Cerebellar cortex (tissue), 1 donor: Measurements from ENCODE around the gene ACAD8.
"Not testable (repeated sequence)": the region's sequence is repeated elsewhere in the genome, so short reads cannot be mapped to it uniquely, and the experiment has no call there.

ENCODE experiments used
- DNase-seq: peaks from one replicate; pipeline ENCODE4 v3.0.0-alpha.2; 2015; ENCODE audit warnings: low spot score

The ACAD8 gene

DNA sequence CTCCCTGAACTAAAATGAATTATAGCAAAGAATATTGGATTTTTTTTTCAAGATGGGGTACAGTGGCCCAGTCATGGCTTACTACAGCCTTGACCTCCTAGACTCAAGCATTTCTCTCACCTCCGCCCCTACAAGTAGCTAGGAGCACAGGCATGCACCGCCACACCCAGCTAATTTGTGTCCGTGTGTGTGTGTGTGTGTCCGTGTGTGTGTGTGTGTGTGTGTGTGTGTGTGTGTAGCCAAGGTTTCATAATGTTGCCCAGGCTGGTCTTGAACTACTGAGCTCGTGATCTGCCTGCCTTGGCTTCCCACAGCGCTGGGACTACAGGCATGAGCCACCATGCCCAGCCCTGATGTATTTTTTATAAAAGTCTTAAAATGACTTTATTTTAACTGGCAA lies 12.8 kb upstream of the ACAD8 start:
- DNase-seq = no peak

DNA sequence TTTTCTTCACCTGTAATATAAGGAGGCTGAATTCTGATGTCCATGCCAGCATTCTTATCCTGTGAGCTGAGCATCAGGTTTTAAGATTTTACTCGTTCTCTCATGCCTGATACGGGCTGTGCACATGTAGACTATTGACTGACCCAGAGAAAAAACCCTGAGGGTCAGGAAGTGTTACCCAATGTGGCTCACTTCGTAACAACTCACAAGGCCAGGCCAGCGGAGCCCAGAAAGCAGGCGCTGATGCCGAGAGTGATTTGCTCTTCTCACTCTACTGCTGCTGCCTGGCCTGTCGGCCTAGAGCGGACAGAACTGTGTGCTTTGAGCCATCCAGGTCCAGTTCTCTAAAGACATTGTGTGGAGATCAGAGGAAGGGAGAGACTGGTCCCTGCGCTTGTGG lies 11.0 kb upstream of the ACAD8 start:
- DNase-seq = no peak

GRCh38 chr11:134243913-134244312 lies 9.5 kb upstream of the ACAD8 start:
- DNase-seq = no peak

- DNase-seq = peak; percentile 18
These were observed 8.8 kb upstream of the ACAD8 start for GRCh38 chr11:134244593-134244992.

DNA sequence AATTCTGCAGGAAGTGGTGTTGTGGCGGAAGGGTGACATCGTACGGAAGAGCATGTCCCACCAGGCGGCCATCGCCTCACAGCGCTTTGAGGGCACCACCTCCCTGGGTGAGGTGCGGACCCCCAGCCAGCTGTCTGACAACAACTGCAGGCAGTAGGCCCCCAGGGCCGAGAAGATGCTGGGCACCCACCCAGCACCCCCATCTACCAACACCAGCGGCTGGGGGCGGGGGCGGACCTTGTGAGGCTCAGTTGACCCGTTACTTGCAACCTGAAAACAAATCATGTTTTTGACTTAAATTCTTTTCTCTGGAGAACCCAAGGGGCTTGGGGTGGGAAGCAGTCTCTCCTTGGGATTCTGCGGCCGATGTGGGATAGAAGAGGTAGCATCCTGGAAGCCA lies 7.9 kb upstream of the ACAD8 start:
- DNase-seq = no peak

DNA sequence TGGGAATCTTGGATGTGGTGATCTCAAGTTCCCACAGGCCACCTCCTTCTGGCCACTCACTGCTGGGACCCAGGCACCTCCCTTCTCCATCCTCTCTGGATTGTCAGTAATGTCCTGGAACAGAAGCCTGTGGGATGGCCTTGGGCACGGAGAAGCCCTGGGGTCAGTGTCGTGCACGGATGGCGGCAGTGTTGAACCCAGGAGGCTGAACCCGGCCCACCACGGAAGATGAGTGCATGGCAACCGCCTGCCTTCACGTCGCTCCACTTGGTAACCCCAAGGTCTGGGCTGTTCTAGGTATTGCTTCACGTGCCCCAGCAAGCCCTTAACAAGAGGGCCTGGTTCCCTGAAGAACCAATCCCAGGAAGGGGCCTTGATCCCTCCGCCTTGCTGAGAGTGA lies 7.3 kb upstream of the ACAD8 start:
- no peak for DNase-seq

- no peak for DNase-seq
These were observed 6.7 kb upstream of the ACAD8 start for GRCh38 chr11:134246678-134247077.

DNA sequence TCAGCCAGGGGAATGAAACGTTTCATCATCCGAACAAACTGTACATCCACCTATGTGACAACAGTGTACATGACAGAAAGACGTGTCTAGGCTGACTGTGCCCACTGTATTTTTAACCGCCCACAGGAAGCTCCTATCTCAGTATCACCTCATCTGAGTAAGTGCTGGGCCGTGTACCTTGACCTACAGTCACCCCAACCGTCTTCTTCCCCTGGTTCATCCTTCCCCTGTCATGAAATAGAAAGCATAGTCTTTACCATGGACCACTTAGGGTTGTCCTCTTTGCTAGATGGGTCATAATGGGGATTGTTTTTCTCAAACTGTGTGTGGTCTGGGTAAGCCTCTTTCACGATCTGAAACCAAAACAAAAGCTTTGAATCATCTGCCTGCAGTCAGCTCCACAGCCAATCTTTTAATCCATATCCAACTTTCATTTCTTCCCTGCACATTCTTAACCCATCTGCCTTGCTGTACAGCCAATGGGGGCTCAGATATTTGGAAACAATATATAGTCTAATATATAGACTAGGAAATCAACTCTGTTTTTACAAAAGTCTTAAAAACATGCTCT lies 4.4 kb upstream of the ACAD8 start:
- no peak for DNase-seq

- no peak for DNase-seq
These were observed 3.1 kb upstream of the ACAD8 start for GRCh38 chr11:134250246-134250645.

DNA sequence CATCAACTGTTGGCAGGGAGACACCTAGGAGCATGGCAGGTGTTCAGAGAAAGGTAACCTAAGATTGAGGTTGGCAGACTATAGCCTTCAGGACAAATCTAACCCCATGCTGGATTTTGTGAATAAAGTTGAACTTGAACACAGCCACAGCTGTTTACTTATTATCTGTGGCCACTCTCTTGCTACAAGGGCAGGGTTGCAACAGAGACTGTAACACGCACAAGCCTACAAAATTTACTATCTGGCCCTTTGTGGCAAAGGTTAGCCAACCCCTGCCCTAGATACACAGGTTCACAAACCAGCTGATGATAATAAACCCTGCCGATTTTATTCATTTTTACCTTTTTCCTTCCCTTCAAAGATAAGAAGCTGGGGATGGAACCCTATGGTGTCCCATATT lies 2.7 kb upstream of the ACAD8 start:
- DNase-seq = no peak

- peak; percentile 18 for DNase-seq
These were observed 801 bp upstream of the ACAD8 start for GRCh38 chr11:134252346-134253187.

GRCh38 chr11:134254433-134255183 lies 1.2 kb downstream of the ACAD8 start:
- DNase-seq = no peak

DNA sequence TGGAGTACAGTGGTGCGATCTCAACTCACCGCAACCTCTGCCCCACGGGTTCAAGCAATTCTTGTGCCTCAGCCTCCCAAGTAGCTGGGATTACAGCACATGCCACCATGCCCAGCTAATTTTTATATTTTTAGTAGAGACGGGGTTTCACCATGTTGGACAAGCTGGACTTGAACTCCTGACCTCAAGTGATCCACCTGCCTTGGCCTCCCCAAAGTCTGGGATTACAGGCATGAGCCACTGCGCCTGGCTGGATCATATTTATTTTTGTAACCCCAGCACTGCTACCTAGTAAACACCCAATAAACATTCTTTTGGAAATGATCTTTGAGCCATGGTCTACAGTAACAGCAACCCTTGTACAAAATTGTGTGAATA lies 1.8 kb downstream of the ACAD8 start:
- not testable (repeated sequence) for DNase-seq

DNA sequence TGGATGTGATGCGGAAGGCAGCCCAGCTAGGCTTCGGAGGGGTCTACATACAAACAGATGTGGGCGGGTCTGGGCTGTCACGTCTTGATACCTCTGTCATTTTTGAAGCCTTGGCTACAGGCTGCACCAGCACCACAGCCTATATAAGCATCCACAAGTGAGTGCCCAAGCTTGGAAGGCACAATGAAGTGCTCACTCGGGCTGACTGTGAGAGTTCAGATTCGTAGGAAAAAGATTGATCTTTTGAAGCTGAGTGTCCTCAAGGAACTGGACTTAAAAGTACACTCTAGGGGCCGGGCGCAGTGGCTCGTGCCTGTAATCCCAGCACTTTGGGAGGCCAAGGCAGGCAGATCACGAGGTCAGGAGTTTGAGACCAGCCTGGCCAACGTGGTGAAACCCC lies 3.7 kb downstream of the ACAD8 start:
- no peak for DNase-seq

- no peak for DNase-seq
These were observed 5.2 kb downstream of the ACAD8 start for GRCh38 chr11:134258577-134258976.

DNA sequence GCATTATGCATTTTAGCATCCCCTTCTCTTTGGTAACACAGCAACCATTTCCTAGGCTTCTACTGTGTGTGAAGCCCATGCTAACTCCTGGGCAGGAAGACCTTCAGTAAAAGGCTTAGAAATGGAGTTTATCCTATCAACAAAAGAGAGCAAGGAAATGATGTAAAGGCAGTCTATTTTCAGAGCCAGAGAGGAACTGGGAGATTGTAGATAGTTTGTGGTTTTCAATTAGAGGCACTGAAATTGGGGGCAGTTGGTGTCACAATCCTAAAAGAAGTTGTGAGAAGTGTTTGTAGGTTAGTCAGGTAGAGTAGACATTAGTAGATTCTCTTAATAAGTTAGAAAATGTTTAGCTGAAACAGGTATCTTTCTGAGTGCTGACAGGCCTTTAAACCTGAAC lies 7.1 kb downstream of the ACAD8 start:
- no peak for DNase-seq

DNA sequence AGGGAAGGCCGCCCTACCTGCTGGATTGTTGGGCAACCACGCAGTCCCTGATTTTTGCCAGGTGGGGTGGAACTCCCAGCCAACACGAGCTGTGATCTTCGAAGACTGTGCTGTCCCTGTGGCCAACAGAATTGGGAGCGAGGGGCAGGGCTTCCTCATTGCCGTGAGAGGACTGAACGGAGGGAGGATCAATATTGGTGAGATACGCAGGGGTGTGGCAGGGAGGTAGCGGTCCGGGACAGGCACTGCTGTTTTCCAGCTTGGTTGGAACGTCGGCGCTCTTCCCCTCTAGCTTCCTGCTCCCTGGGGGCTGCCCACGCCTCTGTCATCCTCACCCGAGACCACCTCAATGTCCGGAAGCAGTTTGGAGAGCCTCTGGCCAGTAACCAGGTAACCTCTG lies 7.6 kb downstream of the ACAD8 start:
- no peak for DNase-seq

DNA sequence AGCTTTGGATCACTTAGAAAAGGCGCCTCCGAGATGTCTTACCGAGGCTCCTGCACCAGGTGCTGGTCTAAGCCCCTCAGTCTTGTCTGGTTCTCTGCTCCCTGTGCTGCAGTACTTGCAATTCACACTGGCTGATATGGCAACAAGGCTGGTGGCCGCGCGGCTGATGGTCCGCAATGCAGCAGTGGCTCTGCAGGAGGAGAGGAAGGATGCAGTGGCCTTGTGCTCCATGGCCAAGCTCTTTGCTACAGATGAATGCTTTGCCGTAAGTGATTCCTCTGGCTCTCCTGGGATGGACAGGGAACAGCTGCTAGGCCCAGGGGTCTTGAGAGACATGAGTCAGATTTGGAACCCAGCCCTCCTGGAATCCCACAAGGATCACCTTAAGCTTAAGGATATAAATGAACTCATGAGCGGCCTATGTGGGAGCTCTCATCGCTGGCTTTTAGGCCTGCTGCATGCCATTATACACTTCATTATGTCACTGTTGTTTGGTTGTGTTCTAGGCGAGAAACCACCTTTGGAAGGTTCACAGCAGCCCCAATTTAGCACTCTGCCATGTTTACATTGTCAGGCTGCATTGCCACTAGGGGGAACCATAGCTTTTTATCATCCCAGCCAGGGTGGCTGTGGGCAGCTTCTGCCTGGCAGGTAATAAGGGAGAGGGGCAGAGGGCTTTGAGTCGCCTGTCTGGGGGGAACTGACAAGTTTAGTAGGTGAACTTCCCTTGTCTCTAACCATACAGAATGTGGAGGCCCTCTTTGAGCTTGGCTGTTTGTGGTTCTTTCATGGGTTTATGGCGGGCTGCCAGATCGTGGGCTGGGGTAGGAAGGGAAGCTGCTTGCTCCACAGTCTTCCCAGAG lies 8.5 kb downstream of the ACAD8 start:
- DNase-seq = no peak

GRCh38 chr11:134264966-134265764 lies 11.8 kb downstream of the ACAD8 start:
- DNase-seq = no peak

- DNase-seq = no peak
These were observed 13.1 kb downstream of the ACAD8 start for GRCh38 chr11:134266440-134266839.

DNA sequence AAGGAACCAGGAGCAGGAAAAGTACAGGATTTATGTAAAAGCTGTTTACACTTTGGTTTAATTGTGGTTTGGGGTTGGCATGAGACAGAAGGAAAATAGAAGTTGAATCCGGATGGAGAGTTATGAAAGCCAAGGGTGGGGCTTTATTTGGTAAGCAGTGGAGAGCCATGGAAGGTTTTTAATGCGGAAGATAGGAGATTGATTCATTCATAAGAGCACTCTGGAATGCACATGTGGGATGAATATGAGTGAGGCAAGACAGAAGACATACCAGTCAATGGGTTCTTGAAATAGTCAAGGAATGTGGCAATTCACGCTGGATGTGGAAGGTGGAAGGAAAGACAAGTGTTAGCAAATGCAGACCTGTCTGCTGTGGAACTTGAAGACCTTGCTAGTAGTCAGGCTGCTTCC lies 13.5 kb downstream of the ACAD8 start:
- DNase-seq = no peak
